Fibroblast of lung (primary cell): ENCODE measurements around the gene NMRAL1. TPM values are rescaled to one million over a fixed set of nuclear protein-coding genes. Genes with fewer than 3 reads are reported as not detected.

Source experiments
- DNase-seq, 2 donors: peaks; one replicate each; pipeline versions ENCODE4 v3.0.0 to v3.0.0-alpha.2; 2010; ENCODE audit warnings: low read depth in 2 of 2
- H2AFZ ChIP-seq: 2 replicates; pipeline ENCODE4 v1.5.1; 2012; ENCODE audit warnings: low read length, control low read depth, inconsistent platforms
- H3K27ac ChIP-seq: 2 replicates; pipeline ENCODE4 v1.5.1; 2011; ENCODE audit warnings: low read length, control low read depth; ENCODE audit not compliant: insufficient read depth
- H3K27me3 ChIP-seq: 2 replicates; pipeline ENCODE4 v1.5.1; 2011; ENCODE audit warnings: mild to moderate bottlenecking, low read length; ENCODE audit not compliant: control insufficient read depth, insufficient read depth
- H3K36me3 ChIP-seq: 2 replicates; pipeline ENCODE4 v1.5.1; 2011; ENCODE audit warnings: low read length; ENCODE audit not compliant: control insufficient read depth, insufficient read depth
- H3K4me1 ChIP-seq: 2 replicates; pipeline ENCODE4 v1.5.1; 2011; ENCODE audit warnings: low read length; ENCODE audit not compliant: control insufficient read depth, insufficient read depth; ENCODE audit errors: extremely low read depth
- H3K4me2 ChIP-seq: 2 replicates; pipeline ENCODE4 v1.5.1; 2011; ENCODE audit warnings: low read length, control low read depth; ENCODE audit not compliant: insufficient read depth; ENCODE audit errors: extremely low read depth
- H3K4me3 ChIP-seq, 4 experiments: fragments of 200-600 bp in 1 of 4; sonication (generic) in 1 of 4; replicated peaks in 1 of 4; 2 replicates each; pipeline ENCODE4 v1.5.1; 2011 to 2016; ENCODE audit warnings: low read length in 4 of 4, low read depth in 3 of 4, mild to moderate bottlenecking in 3 of 4, control low read depth in 2 of 4, inconsistent platforms in 1 of 4, mixed read lengths in 1 of 4; ENCODE audit not compliant: insufficient read depth in 1 of 4; ENCODE audit errors: control extremely low read depth in 1 of 4
- H3K79me2 ChIP-seq: 2 replicates; pipeline ENCODE4 v1.5.1; 2012; ENCODE audit warnings: mild to moderate bottlenecking, low read length, inconsistent platforms; ENCODE audit not compliant: control insufficient read depth, insufficient read depth
- H3K9ac ChIP-seq: 2 replicates; pipeline ENCODE4 v1.5.1; 2011; ENCODE audit warnings: mild to moderate bottlenecking, low read length, control low read depth; ENCODE audit not compliant: insufficient read depth
- H3K9me3 ChIP-seq: 2 replicates; pipeline ENCODE4 v1.5.1; 2012; ENCODE audit warnings: low read depth, low read length; ENCODE audit not compliant: control insufficient read depth, insufficient read depth
- H4K20me1 ChIP-seq: 2 replicates; pipeline ENCODE4 v1.5.1; 2011; ENCODE audit warnings: low read length; ENCODE audit not compliant: control insufficient read depth, insufficient read depth; ENCODE audit errors: extremely low read depth
- CTCF ChIP-seq, 2 donors: IDR thresholded peaks in 1 of 2; conservative IDR thresholded peaks in 1 of 2; 1 replicate in 1 of 2; 2 replicates in 1 of 2; pipeline ENCODE4 v1.5.1; 2011 to 2012; ENCODE audit warnings: low read length in 2 of 2, control low read depth in 1 of 2, inconsistent platforms in 1 of 2, low read depth in 1 of 2, mild to moderate bottlenecking in 1 of 2
- EZH2 ChIP-seq: IDR thresholded peaks from 2 replicates; pipeline ENCODE4 v1.5.1; 2012; ENCODE audit warnings: low read length, control low read depth, mild to moderate bottlenecking; ENCODE audit errors: missing control alignments
- polyA plus RNA-seq, 2 donors: library from polyadenylated mRNA; depleted of rRNA in 1 of 2; stranded (reverse) in 1 of 2; unstranded in 1 of 2; fragments of >200 nt; gene quantifications; 2 replicates each; pipeline ENCODE4 v1.2.1, GENCODE V29; 2011 to 2012; ENCODE audit warnings: missing spikeins in 1 of 2
- total RNA-seq: library from RNA; depleted of rRNA; stranded (reverse); fragments of >200 nt; gene quantifications from 2 replicates; pipeline ENCODE4 v1.2.1, GENCODE V29; 2014

NMRAL1 gene
- total and polyA plus RNA-seq, 2 donors (not counting 1 experiment from before 2014, with no cell fraction given) = 33.6 to 73.5 TPM

DNA sequence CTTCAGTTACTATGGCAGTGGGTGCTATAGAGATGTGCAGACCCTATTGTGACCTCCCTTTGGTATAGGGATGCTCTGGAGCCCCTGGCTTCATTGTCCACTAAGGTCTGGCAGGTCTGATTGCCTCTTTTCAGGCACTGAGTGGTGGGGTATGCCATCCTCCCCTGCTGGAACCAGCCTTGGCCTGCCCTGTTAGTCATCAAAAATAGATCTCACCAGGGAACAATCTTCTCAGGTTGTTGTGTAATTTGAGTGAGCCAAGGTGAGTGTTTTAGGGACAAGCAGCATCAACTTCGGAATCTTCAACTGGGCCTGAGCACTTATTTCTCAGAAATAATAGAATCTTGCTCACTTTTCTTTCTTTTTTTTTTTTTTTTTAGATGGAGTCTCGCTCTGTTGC lies 21.3 kb upstream of the NMRAL1 start:
- peaks cover 27% of the 10 kb centered on the region for H3K4me1 ChIP-seq
- H3K79me2 ChIP-seq = peaks cover 31% of the 10 kb centered on the region
- TF ChIP-seq CTCF (conservative IDR thresholded peaks at IDR 0.05 in 1 of 2, IDR thresholded peaks at IDR 0.05 in 1 of 2; ENCODE audit: low read depth in 1 of 2, low read length in 2 of 2) = no peak
- no peak for TF ChIP-seq EZH2
- no peak for DNase-seq
- H2AFZ ChIP-seq = no peak overlapping the region
- no peak overlapping the region for H3K9ac ChIP-seq
- H3K4me2 ChIP-seq = peak overlapping the region; percentile 13
- peak overlapping the region; percentile 75 for H3K27ac ChIP-seq
- H3K4me3 ChIP-seq = no peak overlapping the region
- H3K36me3 ChIP-seq = no peaks in the 10 kb centered on the region
- H4K20me1 ChIP-seq = no peaks in the 10 kb centered on the region
- H3K9me3 ChIP-seq = no peaks in the 10 kb centered on the region
- no peaks in the 10 kb centered on the region for H3K27me3 ChIP-seq

- Histone ChIP-seq H3K4me2 (peak overlapping the region; percentile 32), H2AFZ (no peak overlapping the region), H3K36me3 (no peaks in the 10 kb centered on the region), H3K27me3 (no peaks in the 10 kb centered on the region), H3K27ac (peak overlapping the region; percentile 75), H3K9me3 (no peaks in the 10 kb centered on the region), H3K9ac (no peak overlapping the region), H3K4me3 (no peak overlapping the region), H4K20me1 (no peaks in the 10 kb centered on the region), H3K79me2 (peaks cover 33% of the 10 kb centered on the region), H3K4me1 (peaks cover 20% of the 10 kb centered on the region)
- DNase-seq = peak; percentile 72 to 91
- no peak for TF ChIP-seq CTCF (conservative IDR thresholded peaks at IDR 0.05 in 1 of 2, IDR thresholded peaks at IDR 0.05 in 1 of 2; ENCODE audit: low read depth in 1 of 2, low read length in 2 of 2)
- TF ChIP-seq EZH2 = no peak
These were observed 20.5 kb upstream of the NMRAL1 start for GRCh38 chr16:4494746-4495490.

- peaks cover 24% of the 10 kb centered on the region for H3K79me2 ChIP-seq
- no peak overlapping the region for H3K4me3 ChIP-seq
These were observed 17.5 kb upstream of the NMRAL1 start for GRCh38 chr16:4491898-4492297.

More at GRCh38 chr16:4491898-4492297, 17.5 kb upstream of the NMRAL1 start:
- H3K9ac ChIP-seq = no peak overlapping the region
- H3K4me2 ChIP-seq = no peak overlapping the region
- no peaks in the 10 kb centered on the region for H3K36me3 ChIP-seq
- no peak for DNase-seq
- no peaks in the 10 kb centered on the region for H3K9me3 ChIP-seq
- H3K27me3 ChIP-seq = no peaks in the 10 kb centered on the region
- H3K4me1 ChIP-seq = peaks cover 28% of the 10 kb centered on the region
- TF ChIP-seq CTCF (conservative IDR thresholded peaks at IDR 0.05 in 1 of 2, IDR thresholded peaks at IDR 0.05 in 1 of 2; ENCODE audit: low read depth in 1 of 2, low read length in 2 of 2) = no peak
- no peak for TF ChIP-seq EZH2
- no peak overlapping the region for H3K27ac ChIP-seq
- no peak overlapping the region for H2AFZ ChIP-seq
- no peaks in the 10 kb centered on the region for H4K20me1 ChIP-seq
